Esophagus mucosa (tissue), 1 donor: ENCODE results near the gene CALHM3. TPM values are rescaled to one million over a fixed set of nuclear protein-coding genes. Genes with fewer than 3 reads are reported as not detected.

Experiments used
- ATAC-seq: fragments of 200-7000 bp; cut with Tn5 transposase; one replicate; pipeline ENCODE4 v1.9.1; 2020
- total RNA-seq: library from RNA; stranded (reverse); gene quantifications from one replicate; pipeline ENCODE4 v1.2.4, GENCODE V29; 2023
- donor health status: DM: yes; HTN: yes; CAD: no.

Gene CALHM3
- total RNA-seq, 1 donor from 2014 or later, result not detected

DNA sequence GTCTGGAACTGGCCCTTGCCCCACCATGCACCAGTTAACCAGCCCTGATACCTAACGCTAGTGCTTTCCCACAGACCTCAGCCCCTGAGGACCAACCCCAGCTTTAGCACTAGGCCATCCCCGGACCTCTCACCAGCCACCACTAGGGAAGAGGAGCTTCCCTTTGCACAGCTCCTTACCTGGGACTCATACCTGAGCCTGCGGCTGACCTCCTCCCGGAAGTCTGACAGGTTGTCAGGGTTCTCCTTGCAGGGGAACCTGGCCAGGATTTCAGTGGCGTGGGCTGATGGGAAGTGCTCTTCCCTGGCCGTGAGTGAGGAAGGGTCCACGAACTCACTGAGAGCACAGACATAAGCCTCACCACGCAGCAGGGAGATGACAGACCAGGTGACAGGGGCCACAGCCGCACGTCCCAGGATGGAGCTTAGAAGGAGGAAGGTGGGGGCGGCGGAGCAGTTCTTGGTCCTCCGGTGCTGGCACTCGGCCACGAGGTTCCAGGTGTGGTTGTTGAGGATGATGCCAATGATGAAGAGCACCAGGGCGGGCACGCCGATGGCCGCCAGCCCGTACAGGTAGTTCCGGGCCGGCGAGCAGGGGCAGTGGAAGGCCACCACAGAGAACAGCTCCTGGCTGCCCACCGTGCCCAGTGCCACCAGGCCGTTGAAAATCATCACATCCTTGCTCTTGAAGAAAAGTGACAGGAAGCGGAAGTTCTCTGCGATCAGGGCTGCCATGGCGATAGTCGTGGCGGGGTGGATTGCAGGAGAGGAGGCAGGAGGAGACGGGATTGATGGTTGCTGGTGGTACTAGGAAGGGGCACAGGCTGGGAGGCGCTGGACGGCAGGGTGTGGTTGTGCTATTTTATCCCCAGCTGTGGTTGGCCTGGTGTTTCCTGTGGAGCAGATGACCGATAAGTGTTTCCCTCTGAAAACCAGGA, 29.6 kb downstream of the CALHM3 start:
- no peak for ATAC-seq

DNA sequence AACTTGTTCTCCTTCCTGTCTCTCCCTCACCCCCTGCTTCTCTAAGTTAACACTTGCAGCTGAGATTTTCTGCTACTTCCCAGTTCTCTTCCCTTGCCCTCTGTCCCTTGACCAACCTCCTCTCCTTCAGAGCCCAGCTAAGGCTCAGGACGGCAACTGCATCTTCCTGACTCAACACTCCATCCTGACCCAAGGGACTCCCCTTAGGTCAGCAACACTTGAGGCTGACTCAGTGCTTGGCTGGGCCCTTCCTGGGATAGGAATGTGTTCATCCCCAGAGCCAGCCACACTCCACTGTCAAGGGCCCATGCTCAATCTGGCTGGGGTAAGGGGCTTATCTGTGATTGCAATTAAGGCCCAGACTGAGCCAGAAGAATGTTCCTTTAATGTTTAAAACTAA, 30.3 kb downstream of the CALHM3 start:
- no peak for ATAC-seq

DNA sequence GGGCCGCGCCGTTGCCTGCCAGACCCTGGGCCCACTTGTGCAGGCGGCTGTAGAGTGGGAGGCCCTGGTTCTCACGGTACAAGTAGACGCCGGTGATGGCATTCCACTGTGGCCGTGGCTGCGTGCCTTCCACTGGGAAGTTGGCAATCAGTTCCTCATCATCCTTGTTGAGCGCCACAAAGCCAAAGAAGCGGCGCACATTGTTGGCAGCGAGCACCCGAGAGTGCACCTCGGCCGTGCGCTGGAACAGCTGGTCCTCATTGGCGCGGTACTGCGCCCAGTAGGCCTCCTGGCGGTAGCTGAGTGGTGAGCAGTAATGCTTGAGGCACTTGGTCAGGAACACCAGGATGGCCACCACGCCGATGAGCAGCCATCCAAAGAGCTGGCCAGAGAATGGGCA, 31.9 kb downstream of the CALHM3 start:
- no peak for ATAC-seq

DNA sequence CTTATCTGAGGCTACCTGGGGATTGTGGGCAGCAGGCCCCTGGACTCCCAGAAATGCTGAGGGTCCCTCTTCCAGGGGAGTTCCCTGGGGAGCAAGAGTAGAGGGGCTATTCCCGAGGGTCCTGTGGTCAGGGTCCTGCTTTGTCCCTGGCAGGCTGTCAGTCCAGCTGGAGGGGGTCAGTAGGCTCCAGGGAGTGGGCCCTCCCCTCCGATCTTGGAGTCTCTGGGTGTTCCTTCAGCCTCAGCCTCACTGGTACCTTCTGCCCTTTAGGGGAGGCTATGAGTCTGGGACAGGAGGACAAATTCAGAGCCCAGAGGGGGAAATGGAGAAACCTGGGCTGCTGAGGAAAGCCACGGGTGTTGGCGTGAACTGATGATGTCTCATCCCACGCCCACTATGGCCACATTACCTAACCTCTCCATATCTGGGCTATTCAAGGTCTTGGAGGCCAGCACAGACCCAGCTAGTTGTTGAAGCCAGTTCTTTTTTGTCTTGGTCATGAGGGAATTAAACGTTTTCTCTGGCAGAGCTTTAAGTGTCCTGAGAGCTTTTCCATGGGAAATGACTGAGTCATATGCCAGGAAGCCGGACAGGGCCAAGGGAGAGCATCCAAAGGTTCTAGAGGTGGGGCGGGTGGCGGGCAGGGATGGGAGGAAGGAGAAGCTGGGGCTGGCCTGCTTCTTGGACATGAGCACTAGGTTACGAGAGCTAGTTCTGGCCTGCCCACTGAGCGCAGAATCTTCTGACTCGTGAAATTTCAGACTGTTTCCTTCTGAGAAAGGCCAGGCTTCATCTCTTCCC, 33.1 kb downstream of the CALHM3 start:
- peak; percentile 25 for ATAC-seq

DNA sequence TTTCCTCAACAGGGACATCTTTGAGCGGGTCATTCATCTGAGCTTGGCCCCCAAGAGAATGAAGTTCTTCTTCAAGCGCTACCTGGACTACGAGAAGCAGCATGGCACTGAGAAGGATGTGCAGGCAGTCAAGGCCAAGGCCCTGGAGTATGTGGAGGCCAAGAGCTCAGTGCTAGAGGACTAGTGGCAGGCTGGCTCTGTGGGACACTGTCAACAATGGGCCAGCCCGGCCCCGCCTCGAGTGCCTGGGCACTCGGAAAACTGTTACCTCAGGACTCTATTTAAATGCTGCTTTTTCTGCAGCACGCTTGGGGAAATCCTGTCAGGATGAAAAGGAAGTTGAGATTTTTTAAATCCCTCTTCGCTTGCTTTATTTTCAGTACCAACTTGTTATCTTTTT, 33.7 kb downstream of the CALHM3 start:
- ATAC-seq, result no peak

DNA sequence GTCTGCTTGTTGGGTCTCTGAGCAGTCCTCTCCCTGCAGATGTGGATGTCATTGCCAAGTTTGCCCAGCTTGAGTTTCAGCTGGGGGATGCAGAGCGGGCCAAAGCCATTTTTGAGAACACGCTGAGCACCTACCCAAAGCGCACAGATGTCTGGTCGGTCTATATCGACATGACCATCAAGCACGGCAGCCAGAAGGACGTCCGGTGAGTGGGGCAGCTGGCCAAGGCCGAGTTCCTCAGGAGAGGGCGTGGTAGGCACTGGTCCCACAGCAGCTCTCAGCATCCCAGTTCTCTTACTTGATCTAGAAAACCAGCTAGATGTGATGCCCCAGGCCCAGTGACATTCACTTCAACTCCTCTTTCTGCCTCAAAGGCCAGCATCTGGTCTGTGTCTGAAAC, 34.6 kb downstream of the CALHM3 start:
- no peak for ATAC-seq

DNA sequence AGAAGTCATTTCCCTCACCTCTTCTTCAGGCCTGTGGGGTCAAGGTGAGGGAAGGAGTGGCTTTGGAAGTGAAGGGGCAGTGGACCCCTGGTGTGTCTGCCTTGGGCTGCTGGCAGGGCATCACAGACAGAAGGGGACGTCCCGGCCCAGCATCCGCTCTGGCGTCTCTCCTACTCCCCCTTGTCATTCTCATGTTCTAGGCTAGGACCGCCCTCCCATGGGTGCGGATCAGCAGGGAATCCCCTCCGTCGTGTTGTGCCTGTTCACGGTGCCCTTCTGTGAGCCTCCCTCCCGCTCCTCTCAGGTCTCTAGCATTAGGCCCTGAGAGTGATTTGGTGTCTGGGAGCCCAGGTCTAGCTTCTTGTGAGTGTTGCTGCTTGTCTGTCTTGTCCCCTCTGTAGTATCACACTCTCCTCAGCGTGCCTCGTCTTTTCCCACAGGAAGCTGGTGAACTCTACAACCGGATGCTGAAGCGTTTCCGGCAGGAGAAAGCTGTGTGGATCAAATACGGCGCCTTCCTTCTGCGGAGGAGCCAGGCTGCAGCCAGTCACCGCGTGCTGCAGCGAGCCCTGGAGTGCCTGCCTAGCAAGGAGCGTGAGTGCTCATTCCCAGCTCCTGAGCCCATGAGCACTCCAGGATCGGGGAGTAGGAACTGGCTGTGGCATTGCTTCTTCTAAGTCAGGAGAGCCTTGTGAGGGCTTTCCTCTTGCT, 35.4 kb downstream of the CALHM3 start:
- ATAC-seq, result no peak

DNA sequence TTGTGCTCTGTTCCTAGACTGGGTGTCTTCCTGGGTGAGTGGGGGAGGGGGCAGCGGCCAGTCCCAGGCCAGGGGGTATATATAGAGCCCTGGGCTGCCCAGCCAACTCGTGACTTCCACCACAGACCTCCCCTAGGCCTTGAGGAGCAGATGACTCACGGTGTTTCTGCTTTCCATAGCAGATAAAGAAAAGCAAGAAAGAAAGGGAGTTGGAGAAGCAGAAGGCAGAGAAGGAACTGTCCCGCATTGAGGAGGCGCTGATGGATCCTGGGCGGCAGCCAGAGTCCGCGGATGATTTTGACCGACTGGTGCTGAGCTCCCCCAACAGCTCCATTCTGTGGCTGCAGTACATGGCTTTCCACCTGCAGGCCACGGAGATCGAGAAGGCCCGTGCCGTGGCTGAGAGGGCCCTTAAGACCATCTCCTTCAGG, 37.0 kb downstream of the CALHM3 start:
- ATAC-seq, result no peak

DNA sequence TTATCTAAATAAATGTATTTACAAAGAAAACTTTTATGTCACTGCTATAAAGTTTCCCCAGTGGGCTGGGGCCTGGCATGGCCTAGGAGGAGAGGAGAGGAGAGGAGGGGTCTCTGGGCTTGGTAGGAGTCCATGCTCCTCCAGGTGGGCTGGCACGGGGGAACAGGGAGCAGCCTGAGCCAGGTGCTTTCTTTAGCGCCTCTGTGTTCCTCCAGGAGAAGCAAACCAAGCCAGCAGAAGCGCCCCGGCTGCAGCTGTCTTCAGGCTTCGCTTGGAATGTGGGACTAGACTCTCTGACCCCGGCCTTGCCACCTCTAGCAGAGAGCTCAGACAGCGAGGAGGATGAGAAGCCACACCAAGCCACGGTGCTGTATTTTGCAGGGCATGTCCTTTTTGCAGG, 37.4 kb downstream of the CALHM3 start:
- ATAC-seq, result no peak

DNA sequence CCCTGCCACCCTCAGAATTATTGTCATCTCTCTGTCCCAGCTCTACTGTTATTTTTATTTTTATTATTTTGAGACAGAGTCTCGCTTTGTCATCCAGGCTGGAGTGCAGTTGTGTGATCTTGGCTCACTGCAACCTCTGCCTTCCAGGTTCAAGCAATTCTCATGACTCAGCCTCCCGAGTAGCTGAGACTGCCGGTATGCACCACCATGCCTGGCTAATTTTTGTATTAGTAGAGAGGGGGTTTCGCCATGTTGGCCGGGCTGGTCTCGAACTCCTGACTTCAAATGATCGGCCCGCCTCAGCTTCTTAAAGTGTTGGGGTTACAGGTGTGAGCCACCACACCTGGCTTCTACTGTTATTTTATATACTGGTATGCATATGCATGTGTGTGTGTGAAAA, 37.8 kb downstream of the CALHM3 start:
- ATAC-seq, result no peak

DNA sequence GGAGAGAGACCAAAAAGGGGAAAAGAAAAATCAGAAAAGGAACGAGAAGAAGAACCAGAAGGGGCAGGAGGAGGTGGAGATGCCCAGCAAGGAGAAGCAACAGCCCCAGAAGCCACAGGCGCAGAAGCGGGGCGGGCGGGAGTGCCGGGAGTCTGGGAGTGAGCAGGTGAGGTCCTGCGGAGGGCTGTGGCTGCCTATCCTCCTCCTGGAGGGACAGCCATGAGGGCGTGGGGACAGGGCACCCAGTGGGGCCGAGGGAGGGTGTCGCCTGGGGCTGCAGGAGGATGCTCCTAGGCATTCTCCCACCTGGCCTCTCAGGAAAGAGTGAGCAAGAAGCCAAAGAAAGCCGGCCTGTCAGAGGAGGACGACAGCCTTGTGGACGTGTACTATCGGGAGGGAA, 38.6 kb downstream of the CALHM3 start:
- peak; percentile 17 for ATAC-seq

DNA sequence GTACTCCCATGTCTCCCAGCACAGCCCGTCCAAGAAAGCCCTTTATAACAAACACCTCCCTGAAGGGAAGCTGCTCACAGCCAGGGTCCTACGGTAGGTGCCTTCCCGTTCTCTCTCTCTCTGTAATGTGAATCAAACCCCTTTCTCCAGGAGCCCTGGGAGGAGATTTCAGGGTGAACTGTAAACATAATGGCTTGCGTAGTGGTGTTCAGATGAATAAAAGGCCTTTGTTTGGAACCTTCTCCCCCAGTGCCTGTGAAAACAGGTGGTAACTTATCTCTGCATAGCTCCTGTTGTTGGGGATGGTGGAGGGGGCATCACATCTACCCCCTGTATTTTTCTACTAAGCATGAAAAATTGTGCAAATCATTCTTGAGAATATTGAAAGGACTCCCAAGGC, 39.3 kb downstream of the CALHM3 start:
- ATAC-seq, result no peak

DNA sequence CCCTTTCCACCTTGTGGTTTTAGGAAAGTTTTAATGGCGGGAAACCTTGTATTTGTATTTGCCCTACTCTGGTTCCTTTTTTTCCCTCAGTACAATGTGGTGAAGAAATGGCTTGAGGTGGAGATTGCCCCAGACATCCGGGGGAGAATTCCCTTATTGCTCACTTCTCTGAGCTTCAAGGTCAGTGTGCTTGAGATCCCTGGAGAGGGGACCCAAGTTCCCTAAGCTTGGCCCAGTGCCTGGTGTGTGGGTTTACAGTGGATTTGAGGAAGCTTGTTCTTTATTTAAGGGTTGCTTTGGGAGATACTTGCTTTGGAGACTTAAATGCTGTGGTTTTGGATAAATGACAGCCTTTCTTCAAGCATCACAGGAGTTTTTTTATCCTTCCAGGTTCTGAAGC, 45.2 kb downstream of the CALHM3 start:
- ATAC-seq, result no peak

DNA sequence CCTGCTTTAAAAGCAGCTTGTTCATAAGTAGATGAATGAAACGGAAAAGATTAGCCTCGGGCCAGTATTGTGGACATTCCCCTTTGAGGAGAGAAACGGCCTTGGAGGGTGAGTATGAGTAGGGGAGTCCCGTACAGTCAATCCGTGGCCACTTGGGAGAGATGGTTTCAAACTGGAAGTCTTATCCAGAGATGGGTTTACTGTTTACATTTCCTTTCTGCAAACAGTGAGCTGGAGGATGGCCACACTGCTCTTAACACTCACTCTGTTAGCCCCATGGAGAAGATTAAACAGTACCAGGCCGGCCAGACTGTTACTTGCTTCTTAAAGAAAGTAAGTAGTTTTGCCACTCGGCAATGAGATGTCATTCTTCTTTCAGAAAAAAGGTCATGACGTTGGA, 47.1 kb downstream of the CALHM3 start:
- ATAC-seq, result no peak

DNA sequence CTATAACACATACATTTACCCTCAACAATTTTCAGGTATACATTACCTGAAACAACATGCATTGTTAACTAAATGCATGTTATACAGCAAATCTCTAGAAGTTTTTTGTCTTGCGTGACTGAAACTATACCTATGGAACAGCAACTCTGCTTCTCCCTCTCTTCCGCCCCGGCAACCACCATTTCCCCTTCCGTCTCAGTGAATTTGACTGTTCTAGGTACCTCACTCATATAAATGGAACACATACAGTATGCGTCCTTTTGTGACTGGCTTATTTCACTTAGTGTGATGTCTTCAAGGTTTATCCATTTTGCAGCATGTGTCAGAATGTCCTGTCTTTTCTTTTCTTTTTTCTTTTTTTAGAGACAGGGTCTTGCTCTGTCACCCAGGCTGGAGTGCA, 49.4 kb downstream of the CALHM3 start:
- no peak for ATAC-seq

DNA sequence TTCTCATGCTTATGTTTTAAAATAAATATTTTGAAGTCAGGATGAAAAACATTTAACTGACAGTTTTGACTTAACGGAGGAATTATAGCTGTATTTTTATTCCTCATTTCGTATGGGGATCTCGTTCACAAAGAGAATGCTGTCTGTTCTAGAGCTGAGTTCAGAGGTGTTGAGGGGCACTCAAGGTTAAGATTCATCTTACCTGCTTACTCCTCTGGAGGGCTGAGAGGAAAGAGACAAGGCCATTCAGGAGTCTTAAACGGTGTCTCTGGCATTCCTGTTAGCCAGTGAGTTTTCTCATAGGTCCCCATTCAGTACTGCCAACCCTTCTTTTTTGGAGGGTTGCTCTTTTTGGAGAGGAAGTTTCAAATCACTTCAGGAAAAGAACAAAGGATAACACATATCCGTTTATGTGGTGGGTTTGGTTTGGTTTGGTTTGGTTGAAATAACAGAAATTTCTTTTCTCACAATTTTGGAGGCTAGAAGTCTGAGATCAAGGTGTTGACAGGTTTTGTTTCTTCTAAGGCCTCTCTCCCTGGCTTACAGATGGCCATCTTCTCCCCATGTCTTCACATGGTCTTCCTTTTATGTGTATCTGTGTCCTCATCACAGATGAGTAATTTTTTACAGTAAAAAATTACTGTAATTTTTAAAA, 49.9 kb downstream of the CALHM3 start:
- no peak for ATAC-seq

DNA sequence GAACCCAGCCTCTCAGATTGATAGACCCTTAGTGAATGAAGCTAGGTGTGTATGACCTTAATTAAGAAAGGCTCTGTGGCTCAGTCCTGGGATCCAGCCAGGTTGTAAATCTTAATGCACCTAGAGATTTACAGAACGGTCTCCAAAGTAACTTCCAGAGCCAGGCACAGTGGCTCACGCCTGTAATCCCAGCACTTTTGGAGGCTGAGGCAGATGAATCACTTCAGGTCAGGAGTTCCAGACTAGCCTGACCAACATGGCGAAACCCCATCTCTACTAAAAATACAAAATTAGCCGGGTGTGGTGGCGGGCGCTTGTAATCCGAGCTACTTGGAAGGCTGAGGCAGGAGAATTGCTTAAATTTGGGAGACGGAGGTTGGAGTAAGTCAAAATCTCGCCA, 51.2 kb downstream of the CALHM3 start:
- no peak for ATAC-seq

DNA sequence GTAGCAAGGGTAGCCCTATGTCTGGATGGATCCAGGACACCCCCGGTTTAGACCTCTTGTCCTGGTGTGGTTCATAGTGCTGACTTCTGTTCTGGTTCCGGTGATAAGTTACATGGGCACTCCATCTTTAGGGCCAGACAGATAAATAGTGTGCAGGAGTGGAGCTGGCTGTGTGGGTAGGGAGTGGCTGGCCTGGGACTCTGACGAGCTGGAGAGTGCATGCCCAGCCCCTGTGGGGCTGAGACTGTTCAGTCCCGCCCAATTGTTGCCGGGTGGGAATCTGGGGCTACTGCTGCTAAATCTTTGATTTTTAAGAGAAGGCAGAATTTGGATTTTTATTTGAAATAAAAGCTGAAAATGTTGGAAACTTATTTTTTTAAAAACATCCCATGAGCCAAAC, 55.3 kb downstream of the CALHM3 start:
- ATAC-seq, result no peak
